ENCODE results near the gene RAB23.

DNA sequence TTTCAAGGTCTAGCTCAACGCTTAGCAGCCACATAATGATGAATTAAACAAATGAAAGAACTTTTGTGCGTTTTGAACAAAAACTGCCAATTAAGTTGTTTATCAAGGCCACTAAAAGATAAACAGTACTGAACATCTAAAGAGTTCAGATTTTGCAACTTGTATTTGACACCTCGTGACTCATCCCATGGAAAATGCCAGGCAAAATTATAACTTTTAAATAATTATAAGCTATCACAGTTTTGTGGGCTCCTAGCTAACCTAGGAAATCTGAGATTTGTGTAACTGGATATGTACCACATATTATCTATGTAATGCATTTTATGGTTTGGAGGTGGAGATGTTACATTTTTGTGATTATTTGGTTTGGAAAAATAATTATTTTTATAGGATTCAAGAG is 59.6 kb downstream of the RAB23 start:
- TF ChIP-seq GATA2 (IDR thresholded peaks at IDR 0.05; ENCODE audit: low read depth, low read length) (no peak), GATA3 (IDR thresholded peaks at IDR 0.05; ENCODE audit: low read depth, low read length) (no peak)

Measured in SH-SY5Y (cell line).